ENCODE data around the gene FRYL.

GRCh38 chr4:48642421-48643374 is 137.4 kb downstream of the FRYL start:
- TF ChIP-seq CTCF (IDR thresholded peaks at IDR 0.05) (no peak), POLR2A (IDR thresholded peaks at IDR 0.05) (no peak)
